Testis (tissue), 3 donors: ENCODE results near the gene ASIC2. TPM values are rescaled to one million over a fixed set of nuclear protein-coding genes. Genes with fewer than 3 reads are reported as not detected.

Experiments used
- DNase-seq: peaks from one replicate; pipeline ENCODE4 v3.0.0-alpha.2; 2019
- H3K27ac ChIP-seq, 2 donors: fragments of 200-600 bp; sonication (generic); one replicate each; pipeline ENCODE4 v1.5.1; 2019
- H3K27me3 ChIP-seq: fragments of 200-600 bp; sonication (generic); one replicate; pipeline ENCODE4 v1.5.1; 2019
- H3K36me3 ChIP-seq: fragments of 200-600 bp; sonication (generic); one replicate; pipeline ENCODE4 v1.5.1; 2017; ENCODE audit warnings: low read depth; ENCODE audit errors: missing control alignments
- H3K4me1 ChIP-seq: fragments of 200-600 bp; sonication (generic); one replicate; pipeline ENCODE4 v1.5.1; 2019
- H3K4me3 ChIP-seq, 2 donors: fragments of 200-600 bp; sonication (generic); one replicate each; pipeline ENCODE4 v1.5.1; 2017 to 2019
- H3K9me3 ChIP-seq: fragments of 200-600 bp; sonication (generic); one replicate; pipeline ENCODE4 v1.5.1; 2017
- POLR2A ChIP-seq: fragments of 450-650 bp; IDR thresholded peaks from one replicate; pipeline ENCODE4 v1.6.1; 2017; ENCODE audit warnings: antibody characterized with exemption, mild to moderate bottlenecking, moderate library complexity
- WGBS, 2 donors: methylation state at CpG; one replicate each; pipeline ENCODE4 v1.1.5; 2018; 5-methylcytosine and 5-hydroxymethylcytosine counted together
- intact Hi-C: fragments of 100-400 bp; cut with DNase I; formaldehyde crosslinking; loops from one replicate; pipeline ENCODE4 v1.15.1; 2023; ENCODE audit warnings: low total_unique reads
- polyA plus RNA-seq: library from polyadenylated mRNA; stranded (reverse); fragments of 350-450 nt; fragmentation: Illumina TruSeq; extraction: RNeasy Lipid Tissue Mini Kit (QIAGEN cat#74804); gene quantifications from one replicate; pipeline ENCODE4 v1.2.3, GENCODE V29; 2014; ENCODE audit warnings: low read depth, low replicate concordance; ENCODE audit not compliant: insufficient read depth
- total RNA-seq, 2 donors: library from RNA; depleted of rRNA; stranded (reverse); fragments of >200 nt; gene quantifications; one replicate each; pipeline ENCODE4 v1.2.3, GENCODE V29; 2016
- TF ChIP-seq, protein P1 (sequence below), 3 experiments: fragments of 450-650 bp in 2 of 3; fragments of 200-600 bp in 1 of 3; sonication (generic) in 1 of 3; IDR thresholded peaks; one replicate each; pipeline ENCODE4 v1.5.1; 2016 to 2019; ENCODE audit warnings: antibody characterized with exemption in 3 of 3, mild to moderate bottlenecking in 2 of 3, moderate library complexity in 1 of 3

Gene ASIC2
- total and polyA plus RNA-seq, 3 donors from 2014 or later = 0.73 to 1.0 (median 0.81) TPM

- intact Hi-C loops = no loop called here
- H3K27ac ChIP-seq = no peak overlapping the region
- DNase-seq = no peak
- H3K36me3 ChIP-seq = no peaks in the 10 kb centered on the region
- H3K9me3 ChIP-seq = no peaks in the 10 kb centered on the region
- TF ChIP-seq POLR2A = no peak
- TF ChIP-seq, protein P1, sequence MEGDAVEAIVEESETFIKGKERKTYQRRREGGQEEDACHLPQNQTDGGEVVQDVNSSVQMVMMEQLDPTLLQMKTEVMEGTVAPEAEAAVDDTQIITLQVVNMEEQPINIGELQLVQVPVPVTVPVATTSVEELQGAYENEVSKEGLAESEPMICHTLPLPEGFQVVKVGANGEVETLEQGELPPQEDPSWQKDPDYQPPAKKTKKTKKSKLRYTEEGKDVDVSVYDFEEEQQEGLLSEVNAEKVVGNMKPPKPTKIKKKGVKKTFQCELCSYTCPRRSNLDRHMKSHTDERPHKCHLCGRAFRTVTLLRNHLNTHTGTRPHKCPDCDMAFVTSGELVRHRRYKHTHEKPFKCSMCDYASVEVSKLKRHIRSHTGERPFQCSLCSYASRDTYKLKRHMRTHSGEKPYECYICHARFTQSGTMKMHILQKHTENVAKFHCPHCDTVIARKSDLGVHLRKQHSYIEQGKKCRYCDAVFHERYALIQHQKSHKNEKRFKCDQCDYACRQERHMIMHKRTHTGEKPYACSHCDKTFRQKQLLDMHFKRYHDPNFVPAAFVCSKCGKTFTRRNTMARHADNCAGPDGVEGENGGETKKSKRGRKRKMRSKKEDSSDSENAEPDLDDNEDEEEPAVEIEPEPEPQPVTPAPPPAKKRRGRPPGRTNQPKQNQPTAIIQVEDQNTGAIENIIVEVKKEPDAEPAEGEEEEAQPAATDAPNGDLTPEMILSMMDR (IDR thresholded peaks at IDR 0.05) = no peak
- no peaks in the 10 kb centered on the region for H3K27me3 ChIP-seq
- WGBS, 2 donors = 70 to 75% methylated on average over 3 of the region's 3 CpGs
- peaks cover 5% of the 10 kb centered on the region for H3K4me1 ChIP-seq
- no peak overlapping the region for H3K4me3 ChIP-seq
These were observed 19.2 kb downstream of the ASIC2 start for GRCh38 chr17:33273743-33274410.

GRCh38 chr17:33273271-33273670 lies 19.8 kb downstream of the ASIC2 start:
- no peak for DNase-seq
- no peaks in the 10 kb centered on the region for H3K36me3 ChIP-seq
- H3K27me3 ChIP-seq = no peaks in the 10 kb centered on the region
- no peak overlapping the region for H3K27ac ChIP-seq
- peaks cover 5% of the 10 kb centered on the region for H3K4me1 ChIP-seq
- H3K9me3 ChIP-seq = no peaks in the 10 kb centered on the region
- 79 to 81% methylated on average over 2 of the region's 2 CpGs for WGBS, 2 donors
- intact Hi-C loops = no loop called here
- no peak overlapping the region for H3K4me3 ChIP-seq
- no peak for TF ChIP-seq POLR2A
- TF ChIP-seq, protein P1 (IDR thresholded peaks at IDR 0.05) = no peak

DNA sequence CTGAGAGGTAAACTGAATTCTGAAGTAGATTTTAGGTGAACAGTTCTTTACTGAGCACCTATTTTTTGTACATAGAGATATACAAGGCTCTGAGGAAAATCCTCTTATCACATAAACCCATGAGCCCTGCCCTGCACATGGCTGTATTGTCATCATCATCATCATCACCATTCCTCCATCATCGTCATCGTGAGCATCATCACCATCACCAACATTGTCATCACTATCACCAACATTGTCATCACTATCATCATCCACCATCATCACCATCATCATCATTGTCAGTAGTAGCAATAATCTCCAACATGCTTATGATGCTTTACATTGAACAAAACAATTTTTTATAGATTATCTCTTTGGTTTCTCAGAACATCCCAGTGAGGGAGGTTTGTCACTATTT lies 20.7 kb downstream of the ASIC2 start:
- WGBS, 2 donors = 97% methylated on average over 2 of the region's 2 CpGs
- intact Hi-C loops = no loop called here

GRCh38 chr17:33269337-33270060 lies 23.6 kb downstream of the ASIC2 start:
- TF ChIP-seq POLR2A = no peak
- TF ChIP-seq, protein P1 (IDR thresholded peaks at IDR 0.05) = no peak
- no peak overlapping the region for H3K4me3 ChIP-seq
- intact Hi-C loops = no loop called here
- no peaks in the 10 kb centered on the region for H3K9me3 ChIP-seq
- DNase-seq = no peak
- no peaks in the 10 kb centered on the region for H3K27me3 ChIP-seq
- WGBS, 2 donors = 95 to 97% methylated on average over 2 of the region's 2 CpGs
- H3K36me3 ChIP-seq = no peaks in the 10 kb centered on the region
- H3K4me1 ChIP-seq = no peaks in the 10 kb centered on the region
- no peak overlapping the region for H3K27ac ChIP-seq

More for the DNA sequence above, 20.7 kb downstream of the ASIC2 start:
- H3K4me3 ChIP-seq = no peak overlapping the region
- DNase-seq = no peak
- H3K27me3 ChIP-seq = no peaks in the 10 kb centered on the region
- no peaks in the 10 kb centered on the region for H3K36me3 ChIP-seq
- peaks cover 5% of the 10 kb centered on the region for H3K4me1 ChIP-seq
- TF ChIP-seq, protein P1 (IDR thresholded peaks at IDR 0.05) = no peak
- TF ChIP-seq POLR2A = no peak
- no peak overlapping the region for H3K27ac ChIP-seq
- no peaks in the 10 kb centered on the region for H3K9me3 ChIP-seq
